GM19463 (cell line): Measurements from ENCODE around the gene PLCD1.

Experiments
- ATAC-seq: cut with Tn5 transposase; IDR thresholded peaks from one replicate; pipeline ENCODE4 v1.9.1; 2021; ENCODE audit warnings: mild to moderate bottlenecking, moderate library complexity; ENCODE audit not compliant: unreplicated experiment

Gene PLCD1

GRCh38 chr3:37968199-37968598 is 61.2 kb downstream of the PLCD1 start:
- no peak for ATAC-seq

- ATAC-seq = peak; percentile 65
Observed at GRCh38 chr3:37967260-37967881, 62.1 kb downstream of the PLCD1 start.

- ATAC-seq = no peak
Observed at GRCh38 chr3:37964716-37965115, 64.7 kb downstream of the PLCD1 start.

GRCh38 chr3:37964146-37964545 is 65.3 kb downstream of the PLCD1 start:
- ATAC-seq = no peak

GRCh38 chr3:37963635-37964034 is 65.8 kb downstream of the PLCD1 start:
- ATAC-seq = no peak

GRCh38 chr3:37963016-37963415 is 66.4 kb downstream of the PLCD1 start:
- no peak for ATAC-seq

GRCh38 chr3:37961622-37962431 is 67.6 kb downstream of the PLCD1 start:
- no peak for ATAC-seq

GRCh38 chr3:37957539-37957936 is 71.9 kb downstream of the PLCD1 start:
- no peak for ATAC-seq
